ENCODE measurements around the gene FBXO9.

Gene FBXO9

DNA sequence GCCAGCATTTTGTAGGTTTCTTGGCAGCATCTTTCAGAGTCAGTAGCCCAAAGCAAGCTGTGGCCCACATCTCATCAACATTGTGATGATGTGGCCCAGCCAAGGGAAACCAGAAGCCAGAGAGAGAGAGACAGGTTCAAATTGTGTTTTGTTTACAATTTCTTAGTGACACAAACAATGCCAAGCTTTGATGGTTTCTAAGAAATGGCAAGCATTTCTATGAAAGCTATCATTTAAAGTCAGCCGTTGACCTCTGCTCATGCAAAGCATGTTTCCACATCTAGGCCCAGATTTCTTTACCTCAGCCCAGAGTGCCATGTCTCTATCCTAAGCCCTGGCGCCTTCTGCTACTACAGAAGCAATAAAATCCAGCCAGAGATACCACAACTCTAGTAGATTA is 50.5 kb downstream of the FBXO9 start:
- Histone ChIP-seq H3K36me3 (ENCODE audit: insufficient read depth, low read depth, low read length) (no peaks in the 10 kb centered on the region), H3K4me1 (ENCODE audit: insufficient read depth, low read length) (peaks cover 12% of the 10 kb centered on the region), H3K9ac (ENCODE audit: low read depth, low read length) (no peak overlapping the region), H3K9me3 (ENCODE audit: insufficient read depth, low read depth, low read length) (no peaks in the 10 kb centered on the region), H3K27ac (ENCODE audit: low read length) (no peak overlapping the region), H3K4me3 (ENCODE audit: low read length) (no peak overlapping the region), H3K27me3 (ENCODE audit: insufficient read depth, low read length) (no peaks in the 10 kb centered on the region)

DNA sequence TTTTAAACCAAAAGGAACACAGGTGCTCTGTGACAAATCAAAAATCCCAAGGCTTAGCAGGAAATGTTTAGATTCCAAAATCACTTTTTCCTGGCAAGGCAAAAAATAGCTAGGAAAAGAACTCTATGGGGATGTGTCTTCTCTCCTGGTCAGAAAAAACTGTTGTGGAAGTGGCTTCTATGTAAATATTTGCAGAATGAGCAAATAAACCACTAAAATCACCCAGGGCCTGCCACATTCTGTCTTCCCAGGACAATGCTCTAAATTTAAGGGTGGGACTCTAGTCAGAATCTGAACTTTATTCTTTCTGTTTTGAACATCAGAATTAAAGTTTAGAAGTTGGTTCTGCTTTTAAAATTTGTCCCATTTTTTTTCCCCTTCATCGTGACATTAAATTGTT is 54.1 kb downstream of the FBXO9 start:
- Histone ChIP-seq H3K9ac (ENCODE audit: low read depth, low read length) (no peak overlapping the region; the same call in 1 of the 2 replicates), H3K27ac (ENCODE audit: low read length) (no peak overlapping the region)

DNA sequence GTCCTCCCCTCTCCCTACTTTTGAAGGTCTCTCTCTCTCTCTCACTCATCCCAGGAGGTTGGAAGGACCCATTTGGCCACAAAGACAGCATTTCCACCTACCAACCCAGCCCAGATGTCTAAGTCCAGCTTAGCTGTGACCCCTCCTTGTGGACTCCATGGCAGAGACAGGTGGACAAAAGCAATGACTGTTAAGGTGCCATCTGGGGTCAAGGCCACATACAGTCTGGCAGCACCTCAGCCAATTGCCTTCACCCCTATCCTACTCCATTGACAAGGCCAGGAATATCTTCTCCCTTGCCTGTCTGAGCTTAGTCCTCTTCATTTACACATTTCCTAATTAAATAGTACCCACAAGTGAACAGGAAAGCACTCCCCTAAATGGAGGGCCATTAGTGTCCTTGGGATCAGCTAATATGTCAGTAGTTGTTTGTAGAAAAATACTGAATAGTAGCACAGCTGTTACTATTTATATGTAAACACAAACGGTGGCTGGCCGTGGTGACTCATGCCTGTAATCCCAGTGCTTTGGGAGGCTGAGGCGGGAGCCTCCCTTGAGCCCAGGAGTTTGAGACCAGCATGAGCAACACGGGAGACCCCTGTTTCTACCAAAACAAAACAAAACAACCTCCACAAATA is 54.7 kb downstream of the FBXO9 start:
- H3K9ac ChIP-seq (ENCODE audit: low read depth, low read length) = no peak overlapping the region; the same call in 1 of the 2 replicates

More for the DNA sequence above, 54.1 kb downstream of the FBXO9 start:
- Histone ChIP-seq H3K4me1 (ENCODE audit: insufficient read depth, low read length) (peaks cover 12% of the 10 kb centered on the region), H3K36me3 (ENCODE audit: insufficient read depth, low read depth, low read length) (no peaks in the 10 kb centered on the region), H3K4me3 (ENCODE audit: low read length) (no peak overlapping the region), H3K9me3 (ENCODE audit: insufficient read depth, low read depth, low read length) (no peaks in the 10 kb centered on the region), H3K27me3 (ENCODE audit: insufficient read depth, low read length) (no peaks in the 10 kb centered on the region)

DNA sequence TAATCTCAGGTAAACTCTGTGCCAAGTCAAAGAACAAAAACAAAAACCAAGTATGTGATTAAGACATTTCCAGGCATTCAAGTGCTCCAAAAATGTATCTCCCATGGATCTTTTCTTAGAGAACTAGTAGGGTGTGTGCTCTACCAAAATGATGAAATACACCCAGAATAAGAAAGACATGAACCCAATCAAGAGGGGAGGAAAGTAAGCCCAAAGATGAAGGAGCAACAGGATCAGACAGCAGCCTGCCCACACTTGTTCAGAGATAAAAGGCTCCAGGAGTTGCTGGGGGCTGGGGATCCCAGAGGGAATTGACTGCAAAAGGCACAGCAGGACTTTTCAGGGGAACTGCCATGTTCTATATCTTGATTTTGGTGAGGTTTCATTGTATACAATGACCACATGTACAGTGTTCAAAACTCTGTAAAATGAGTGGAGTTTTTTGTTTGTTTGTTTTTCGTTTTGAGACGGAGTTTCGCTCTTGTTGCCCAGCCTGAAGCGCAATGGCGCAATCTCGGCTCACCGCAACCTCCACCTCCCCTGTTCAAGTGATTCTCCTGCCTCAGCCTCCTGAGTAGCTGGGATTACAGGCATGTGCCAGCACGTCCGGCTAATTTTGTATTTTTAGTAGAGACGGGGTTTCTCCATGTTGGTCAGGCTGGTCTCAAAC is 59.1 kb downstream of the FBXO9 start:
- Histone ChIP-seq H3K27me3 (ENCODE audit: insufficient read depth, low read length) (no peaks in the 10 kb centered on the region), H3K9me3 (ENCODE audit: insufficient read depth, low read depth, low read length) (no peaks in the 10 kb centered on the region), H3K27ac (ENCODE audit: low read length) (no peak overlapping the region), H3K4me1 (ENCODE audit: insufficient read depth, low read length) (peaks cover 11% of the 10 kb centered on the region), H3K9ac (ENCODE audit: low read depth, low read length) (no peak overlapping the region), H3K4me3 (ENCODE audit: low read length) (no peak overlapping the region), H3K36me3 (ENCODE audit: insufficient read depth, low read depth, low read length) (no peaks in the 10 kb centered on the region)

More for the DNA sequence above, 54.7 kb downstream of the FBXO9 start:
- Histone ChIP-seq H3K9me3 (ENCODE audit: insufficient read depth, low read depth, low read length) (no peaks in the 10 kb centered on the region), H3K27me3 (ENCODE audit: insufficient read depth, low read length) (no peaks in the 10 kb centered on the region), H3K36me3 (ENCODE audit: insufficient read depth, low read depth, low read length) (no peaks in the 10 kb centered on the region), H3K4me1 (ENCODE audit: insufficient read depth, low read length) (peaks cover 12% of the 10 kb centered on the region), H3K27ac (ENCODE audit: low read length) (no peak overlapping the region), H3K4me3 (ENCODE audit: low read length) (0 out of 2 replicates have a peak overlapping the region, but pooled peaks have one; percentile 20)

DNA sequence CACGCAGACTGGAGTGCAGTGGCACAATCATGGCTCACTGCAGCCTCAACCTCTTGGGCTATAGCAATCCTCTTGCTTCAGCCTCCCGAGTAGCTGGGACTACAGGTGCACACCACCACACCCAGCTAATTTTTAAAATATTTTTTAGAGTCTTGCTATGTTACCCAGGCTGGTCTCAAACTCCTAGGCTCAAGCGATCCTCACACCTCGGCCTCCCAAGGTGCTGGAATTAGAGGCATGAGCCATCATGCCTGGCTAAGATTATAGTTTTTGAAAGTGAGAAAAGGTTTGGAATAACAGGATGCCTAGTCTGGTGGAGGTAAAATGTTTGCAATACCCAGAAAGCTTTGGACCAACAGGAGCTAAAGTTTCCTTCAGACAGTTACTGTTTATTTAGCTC is 60.1 kb downstream of the FBXO9 start:
- no peaks in the 10 kb centered on the region for H3K9me3 ChIP-seq (ENCODE audit: insufficient read depth, low read depth, low read length)
- H3K4me1 ChIP-seq (ENCODE audit: insufficient read depth, low read length) = peaks cover 4% of the 10 kb centered on the region
- H3K27ac ChIP-seq (ENCODE audit: low read length) = no peak overlapping the region
- H3K4me3 ChIP-seq (ENCODE audit: low read length) = no peak overlapping the region
- no peaks in the 10 kb centered on the region for H3K36me3 ChIP-seq (ENCODE audit: insufficient read depth, low read depth, low read length)
- no peak overlapping the region for H3K9ac ChIP-seq (ENCODE audit: low read depth, low read length)
- no peaks in the 10 kb centered on the region for H3K27me3 ChIP-seq (ENCODE audit: insufficient read depth, low read length)

DNA sequence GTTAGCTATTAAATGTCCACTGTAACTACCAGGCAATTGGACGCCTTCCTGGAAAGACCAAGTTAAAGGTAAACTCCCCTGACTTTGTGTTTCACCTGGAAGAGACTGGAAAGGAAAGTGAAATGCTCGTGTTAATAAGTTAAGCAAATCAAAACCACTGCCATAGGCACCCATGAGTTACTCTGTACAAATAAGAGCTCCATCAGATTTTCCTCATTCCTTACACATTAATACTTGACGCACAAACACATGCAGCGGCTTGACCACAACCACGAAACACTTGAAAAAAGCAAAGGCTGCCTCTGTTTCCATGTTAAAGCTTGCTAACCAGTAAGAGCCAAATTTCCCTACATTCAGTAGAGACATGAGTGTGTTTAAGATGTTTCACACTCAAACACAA is 63.6 kb downstream of the FBXO9 start:
- Histone ChIP-seq H3K27ac (ENCODE audit: low read length) (no peak overlapping the region), H3K4me3 (ENCODE audit: low read length) (no peak overlapping the region), H3K4me1 (ENCODE audit: insufficient read depth, low read length) (no peaks in the 10 kb centered on the region), H3K27me3 (ENCODE audit: insufficient read depth, low read length) (no peaks in the 10 kb centered on the region), H3K9me3 (ENCODE audit: insufficient read depth, low read depth, low read length) (no peaks in the 10 kb centered on the region), H3K36me3 (ENCODE audit: insufficient read depth, low read depth, low read length) (no peaks in the 10 kb centered on the region), H3K9ac (ENCODE audit: low read depth, low read length) (no peak overlapping the region)

DNA sequence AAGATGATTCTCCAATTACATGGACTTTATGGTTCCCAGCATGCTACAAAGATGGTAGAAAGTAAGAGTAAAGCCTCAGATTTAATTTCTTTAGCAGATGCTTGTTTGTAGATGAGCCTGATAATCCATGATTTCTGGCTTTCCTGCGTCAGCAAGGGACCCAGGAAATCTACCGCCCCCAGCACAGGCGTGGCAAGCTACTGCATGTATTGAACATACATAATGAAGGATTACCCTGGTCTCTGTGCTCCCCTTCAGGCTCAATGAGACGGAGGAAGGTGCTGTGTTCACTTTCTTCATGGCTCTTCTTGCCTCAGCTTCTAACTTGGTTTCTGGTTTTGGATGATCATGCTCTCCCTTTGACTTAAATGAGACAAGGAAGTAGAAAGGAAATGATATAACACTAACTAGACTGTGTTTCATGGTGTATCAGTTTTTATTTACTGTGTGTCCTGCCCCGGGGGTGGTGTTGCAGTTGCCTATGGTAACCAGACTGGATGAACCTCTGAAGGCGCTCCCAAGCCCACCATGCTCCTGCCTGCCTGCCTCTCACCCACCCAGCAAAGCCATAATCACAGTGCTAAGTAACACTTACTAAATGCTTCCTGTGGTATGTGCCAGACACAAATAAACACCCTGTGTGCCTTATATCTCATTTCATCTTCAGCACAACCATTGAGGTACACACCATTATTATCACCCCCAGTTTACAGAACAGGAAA is 65.5 kb downstream of the FBXO9 start:
- H3K9me3 ChIP-seq (ENCODE audit: insufficient read depth, low read depth, low read length) = no peaks in the 10 kb centered on the region
- no peak overlapping the region for H3K27ac ChIP-seq (ENCODE audit: low read length)
- no peak overlapping the region for H3K4me3 ChIP-seq (ENCODE audit: low read length)
- H3K4me1 ChIP-seq (ENCODE audit: insufficient read depth, low read length) = no peaks in the 10 kb centered on the region
- H3K9ac ChIP-seq (ENCODE audit: low read depth, low read length) = no peak overlapping the region
- H3K27me3 ChIP-seq (ENCODE audit: insufficient read depth, low read length) = no peaks in the 10 kb centered on the region
- no peaks in the 10 kb centered on the region for H3K36me3 ChIP-seq (ENCODE audit: insufficient read depth, low read depth, low read length)

DNA sequence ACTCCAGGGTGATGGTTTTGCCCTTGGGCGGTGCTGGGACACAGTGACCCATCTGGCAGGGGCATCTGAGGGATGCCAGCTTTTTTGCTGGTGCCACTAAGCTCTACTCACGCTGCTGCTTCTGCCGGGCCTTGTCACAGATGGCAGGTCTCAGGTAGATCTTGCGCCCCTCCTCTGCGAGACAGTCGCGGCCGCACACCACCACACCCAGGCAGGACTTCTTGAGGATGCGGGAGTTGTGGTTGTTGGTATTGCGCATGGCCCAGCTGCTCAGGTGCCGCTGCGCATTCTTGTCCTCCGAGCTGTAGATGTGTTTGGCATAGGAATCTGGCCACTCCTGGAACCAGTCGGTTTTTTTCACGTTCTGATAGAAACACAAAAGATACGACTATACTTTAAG is 68.8 kb downstream of the FBXO9 start:
- Histone ChIP-seq H3K4me3 (ENCODE audit: low read length) (no peak overlapping the region), H3K9me3 (ENCODE audit: insufficient read depth, low read depth, low read length) (no peaks in the 10 kb centered on the region), H3K36me3 (ENCODE audit: insufficient read depth, low read depth, low read length) (no peaks in the 10 kb centered on the region), H3K9ac (ENCODE audit: low read depth, low read length) (no peak overlapping the region), H3K27ac (ENCODE audit: low read length) (no peak overlapping the region), H3K4me1 (ENCODE audit: insufficient read depth, low read length) (no peaks in the 10 kb centered on the region), H3K27me3 (ENCODE audit: insufficient read depth, low read length) (no peaks in the 10 kb centered on the region)

DNA sequence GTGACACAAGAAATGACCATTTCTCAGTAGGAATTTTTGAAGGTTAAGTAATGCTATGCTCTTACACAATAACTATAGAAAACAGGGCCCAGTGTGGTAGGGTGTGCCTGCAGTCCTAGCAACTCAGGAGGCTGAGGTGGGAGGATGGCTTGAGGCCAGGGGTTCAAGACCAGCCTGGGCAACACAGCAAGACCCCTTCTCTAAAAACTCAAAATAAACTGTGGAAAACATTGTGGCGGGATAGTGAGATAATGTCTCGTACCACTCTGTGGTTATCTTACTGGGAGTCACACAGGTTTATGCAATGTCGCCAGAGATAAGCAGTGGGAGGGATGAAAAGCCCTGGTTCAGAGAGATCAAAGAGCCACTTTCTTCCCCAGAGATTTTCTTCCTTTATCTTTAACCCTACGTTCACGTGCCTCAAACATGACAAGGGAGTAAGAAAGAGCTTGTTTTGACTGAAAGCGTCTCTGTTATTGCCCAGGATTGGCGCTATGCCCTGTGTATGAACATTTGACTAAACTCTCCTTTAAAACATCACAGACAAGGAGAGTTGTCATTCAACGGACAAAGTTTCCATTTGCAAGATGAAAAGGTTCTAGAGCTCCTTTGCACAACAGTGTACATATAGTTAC is 69.5 kb downstream of the FBXO9 start:
- Histone ChIP-seq H3K9ac (ENCODE audit: low read depth, low read length) (no peak overlapping the region), H3K27me3 (ENCODE audit: insufficient read depth, low read length) (no peaks in the 10 kb centered on the region), H3K4me3 (ENCODE audit: low read length) (no peak overlapping the region), H3K4me1 (ENCODE audit: insufficient read depth, low read length) (no peaks in the 10 kb centered on the region), H3K9me3 (ENCODE audit: insufficient read depth, low read depth, low read length) (no peaks in the 10 kb centered on the region), H3K27ac (ENCODE audit: low read length) (no peak overlapping the region), H3K36me3 (ENCODE audit: insufficient read depth, low read depth, low read length) (no peaks in the 10 kb centered on the region)

DNA sequence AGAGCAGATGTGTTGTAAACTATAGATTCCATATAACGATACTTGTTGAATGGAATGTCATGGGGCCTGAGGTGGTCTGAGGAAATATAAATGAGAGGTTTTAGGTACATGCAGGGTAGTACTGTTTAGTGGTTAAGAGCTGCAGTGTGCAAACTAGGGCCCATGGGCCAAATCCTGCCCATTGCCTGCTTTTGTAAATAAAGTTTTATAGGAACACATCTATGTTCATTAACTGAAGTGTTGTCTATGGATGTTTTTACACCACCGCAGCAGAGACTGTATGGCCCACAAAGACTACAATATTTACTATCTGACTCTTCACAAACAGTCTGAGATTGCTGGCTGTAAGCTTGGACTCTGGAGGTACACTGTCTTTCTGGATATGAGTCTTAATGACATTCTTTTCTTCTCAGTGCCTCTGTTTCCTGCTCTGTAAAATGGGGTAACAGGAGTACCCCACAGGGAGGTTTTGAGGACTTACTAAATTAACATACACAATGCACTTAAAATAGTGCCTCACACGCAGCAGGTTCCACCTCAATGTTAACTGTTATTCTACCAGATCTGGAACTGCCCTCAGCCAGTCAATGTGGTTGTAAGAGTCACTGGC is 70.9 kb downstream of the FBXO9 start:
- Histone ChIP-seq H3K4me1 (ENCODE audit: insufficient read depth, low read length) (no peaks in the 10 kb centered on the region), H3K9ac (ENCODE audit: low read depth, low read length) (no peak overlapping the region), H3K27me3 (ENCODE audit: insufficient read depth, low read length) (no peaks in the 10 kb centered on the region), H3K36me3 (ENCODE audit: insufficient read depth, low read depth, low read length) (no peaks in the 10 kb centered on the region), H3K9me3 (ENCODE audit: insufficient read depth, low read depth, low read length) (no peaks in the 10 kb centered on the region), H3K27ac (ENCODE audit: low read length) (no peak overlapping the region), H3K4me3 (ENCODE audit: low read length) (no peak overlapping the region)

DNA sequence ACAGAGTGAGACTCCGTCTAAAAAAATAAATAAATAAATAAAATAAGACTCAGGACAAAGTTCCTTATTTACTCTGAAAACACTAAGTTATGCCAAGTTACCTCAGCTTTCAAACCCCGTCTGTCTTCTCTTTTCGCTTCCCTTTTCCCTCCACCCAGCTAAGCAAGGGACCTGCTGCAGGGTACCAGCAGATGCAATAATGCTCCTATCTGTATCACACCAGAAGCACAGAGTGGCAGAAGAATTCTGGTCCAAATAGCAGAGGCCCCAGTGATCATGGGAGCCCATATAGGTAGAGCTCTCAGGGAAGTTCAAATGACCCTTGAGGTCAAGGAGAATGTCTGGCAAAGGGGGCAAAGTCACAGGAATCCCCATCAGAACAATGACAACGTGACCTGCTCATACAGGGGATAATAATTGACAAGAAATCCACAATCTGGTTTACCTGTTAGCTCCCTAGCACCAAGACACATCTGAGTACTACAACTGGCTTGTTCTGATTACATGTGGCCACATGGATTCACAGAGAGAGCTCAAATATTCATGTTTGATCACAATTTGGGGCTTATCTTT is 74.7 kb downstream of the FBXO9 start:
- Histone ChIP-seq H3K4me1 (ENCODE audit: insufficient read depth, low read length) (0 out of 2 replicates have a peak, but pooled peaks cover under 1% of the 10 kb centered on the region), H3K36me3 (ENCODE audit: insufficient read depth, low read depth, low read length) (no peaks in the 10 kb centered on the region), H3K9me3 (ENCODE audit: insufficient read depth, low read depth, low read length) (no peaks in the 10 kb centered on the region), H3K4me3 (ENCODE audit: low read length) (no peak overlapping the region), H3K9ac (ENCODE audit: low read depth, low read length) (no peak overlapping the region), H3K27ac (ENCODE audit: low read length) (no peak overlapping the region), H3K27me3 (ENCODE audit: insufficient read depth, low read length) (no peaks in the 10 kb centered on the region)
